Right forelimb (tissue), 1 donor: ENCODE data around the gene BHLHA15.
"Not testable (repeated sequence)": the region's sequence is repeated elsewhere in the genome, so short reads cannot be mapped to it uniquely, and the experiment has no call there.

Source experiments
- DNase-seq: peaks from one replicate; pipeline ENCODE4 v3.0.0-alpha.2; 2018

The BHLHA15 gene

DNA sequence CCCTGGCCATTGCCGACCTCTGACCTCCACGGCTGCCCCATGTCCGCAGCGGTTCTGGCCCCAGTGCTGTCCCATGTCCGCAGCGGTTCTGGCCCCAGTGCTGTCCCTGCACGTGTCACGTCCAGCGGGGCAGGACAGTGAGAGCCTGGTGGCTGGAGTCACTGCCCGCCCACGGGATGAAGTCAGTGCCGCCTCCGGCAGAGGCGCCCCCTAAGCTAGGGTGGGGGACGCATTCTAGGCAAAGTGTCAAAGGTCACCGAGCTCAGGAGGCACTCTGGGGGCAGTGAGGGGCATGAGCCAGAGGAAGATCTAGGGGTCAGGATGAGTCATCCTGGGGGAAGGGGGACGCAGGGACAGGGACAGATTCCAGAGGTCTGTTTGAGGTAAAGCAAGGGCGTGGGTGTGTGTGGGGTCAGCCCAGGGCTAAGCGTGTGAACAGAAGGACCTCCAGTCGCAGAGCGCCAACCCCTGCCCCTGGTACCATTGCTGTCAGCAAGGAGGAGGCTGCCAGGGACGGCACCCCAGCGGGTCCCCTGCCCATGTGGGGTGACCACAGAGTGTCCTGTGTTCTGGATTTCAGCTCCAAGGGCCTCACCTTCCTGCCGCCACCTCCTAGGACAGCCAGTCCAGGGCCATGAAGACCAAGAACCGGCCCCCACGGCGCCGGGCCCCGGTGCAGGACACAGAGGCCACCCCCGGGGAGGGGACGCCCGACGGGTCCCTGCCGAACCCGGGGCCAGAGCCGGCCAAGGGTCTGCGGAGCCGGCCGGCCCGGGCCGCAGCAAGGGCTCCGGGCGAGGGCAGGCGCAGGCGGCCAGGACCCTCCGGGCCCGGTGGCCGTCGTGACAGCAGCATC is 665 bp downstream of the BHLHA15 start:
- no peak for DNase-seq

DNA sequence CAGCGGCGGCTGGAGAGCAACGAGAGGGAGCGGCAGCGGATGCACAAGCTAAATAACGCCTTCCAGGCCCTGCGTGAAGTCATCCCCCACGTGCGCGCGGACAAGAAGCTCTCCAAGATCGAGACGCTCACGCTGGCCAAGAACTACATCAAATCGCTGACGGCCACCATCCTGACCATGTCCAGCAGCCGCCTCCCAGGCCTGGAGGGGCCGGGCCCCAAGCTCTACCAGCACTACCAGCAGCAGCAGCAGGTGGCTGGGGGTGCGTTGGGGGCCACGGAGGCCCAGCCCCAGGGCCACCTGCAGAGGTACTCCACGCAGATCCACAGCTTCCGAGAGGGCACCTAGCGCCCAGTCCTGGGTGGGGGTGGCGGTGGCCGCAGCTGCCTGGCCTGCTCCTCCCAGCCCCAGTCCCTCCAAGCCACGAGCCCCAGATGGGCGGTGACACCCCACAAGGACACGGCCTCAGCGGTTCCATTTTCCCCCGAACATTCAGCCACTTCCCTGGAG is 1.3 kb downstream of the BHLHA15 start:
- DNase-seq: no peak

DNA sequence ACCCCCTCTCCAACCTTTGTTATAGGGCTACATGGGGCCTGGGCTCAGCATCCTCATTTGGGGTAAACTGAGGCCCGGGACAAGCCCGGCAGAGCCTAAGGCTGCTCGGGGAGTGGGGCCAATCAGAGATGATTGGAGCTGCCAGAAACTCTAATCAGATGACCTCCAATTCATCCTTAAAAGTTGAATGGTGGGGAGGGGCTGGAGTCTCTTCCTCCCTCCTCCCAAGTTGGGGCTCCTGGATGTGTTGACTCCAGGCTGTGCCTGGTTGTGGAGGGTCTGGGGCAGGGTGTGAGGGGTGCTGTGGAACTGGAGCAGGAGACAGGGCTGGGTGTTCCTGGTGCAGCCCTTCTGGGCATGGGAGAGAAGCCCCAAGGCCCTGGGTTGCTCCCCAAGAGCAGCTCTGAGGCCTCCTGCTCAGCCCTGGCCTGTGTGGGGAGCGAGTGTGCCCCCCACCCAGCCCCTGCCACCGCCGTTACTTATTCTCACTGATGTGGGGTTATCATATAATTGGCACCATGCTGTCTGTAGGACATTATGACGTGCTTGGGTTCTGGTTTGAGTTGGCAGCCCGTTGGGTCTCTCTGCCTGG is 2.2 kb downstream of the BHLHA15 start:
- DNase-seq: no peak

DNA sequence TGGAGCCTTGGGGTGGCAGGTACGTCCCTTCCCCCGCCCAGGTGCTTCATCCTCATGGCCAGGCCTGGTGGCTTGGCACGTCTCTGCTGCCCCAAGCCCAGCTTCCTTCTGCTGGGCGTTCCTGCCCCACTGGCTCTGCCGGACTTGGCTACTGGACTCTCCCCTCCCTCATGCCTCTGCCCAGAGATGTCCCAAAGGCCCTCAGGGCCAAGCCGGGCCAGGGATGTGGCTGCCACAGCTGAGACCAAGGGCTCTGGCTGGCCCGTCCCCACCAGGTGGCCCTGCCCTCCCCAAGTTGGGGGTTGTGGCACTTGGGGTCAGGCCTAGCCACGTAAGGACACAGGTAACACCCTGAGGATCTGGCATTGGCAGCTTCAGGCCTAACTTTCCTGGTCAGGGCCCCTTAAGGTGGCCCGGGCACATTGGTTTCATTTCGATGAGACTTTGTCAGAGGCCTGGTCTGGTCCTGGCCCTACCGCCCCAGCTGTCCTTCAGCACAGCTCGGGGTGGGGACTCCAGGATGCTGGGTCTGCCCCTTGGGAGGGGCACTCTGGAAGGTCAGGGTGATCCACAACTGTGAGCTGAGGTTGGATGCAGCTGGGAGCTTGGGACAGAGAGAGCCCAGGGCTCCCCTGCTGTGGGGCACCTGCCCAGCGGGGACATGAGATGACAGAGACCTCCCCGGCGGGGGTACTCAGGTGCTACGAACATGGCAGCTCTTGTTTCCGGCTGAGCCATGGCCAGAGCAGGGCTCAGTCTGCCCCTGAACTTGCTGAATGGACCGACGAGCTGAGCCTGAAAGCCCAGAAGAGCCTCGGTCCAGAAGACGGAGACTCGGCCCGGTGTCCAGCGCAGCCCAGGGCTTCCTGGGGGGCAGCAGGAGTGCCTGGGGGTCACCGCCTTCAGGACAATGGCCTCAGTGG is 2.9 kb downstream of the BHLHA15 start:
- DNase-seq: no peak

DNA sequence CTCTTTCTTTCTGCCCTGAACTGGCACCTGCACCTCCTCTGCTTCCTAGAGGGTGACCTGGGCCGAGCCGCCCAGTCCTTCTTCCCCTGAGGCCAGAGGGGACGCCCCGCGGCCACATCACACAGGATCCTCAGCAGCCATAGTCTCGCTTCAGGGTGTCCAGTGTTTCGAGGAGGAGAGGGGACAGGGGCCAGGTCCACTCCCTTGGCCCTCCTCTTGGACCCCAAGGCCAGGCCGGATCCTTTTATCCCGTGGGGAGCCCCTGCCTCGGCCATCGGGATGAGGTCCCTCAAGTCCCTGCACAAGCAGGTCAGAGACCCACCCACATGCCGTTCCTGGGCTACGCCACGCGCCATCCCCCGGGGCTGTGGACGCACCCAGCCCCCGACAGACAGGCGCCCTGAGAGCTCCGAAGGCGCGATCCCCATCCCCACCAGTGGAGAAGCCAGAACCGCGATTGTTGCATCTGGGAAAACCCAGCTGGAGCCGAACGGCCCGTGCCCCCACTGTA is 3.6 kb downstream of the BHLHA15 start:
- DNase-seq: no peak

DNA sequence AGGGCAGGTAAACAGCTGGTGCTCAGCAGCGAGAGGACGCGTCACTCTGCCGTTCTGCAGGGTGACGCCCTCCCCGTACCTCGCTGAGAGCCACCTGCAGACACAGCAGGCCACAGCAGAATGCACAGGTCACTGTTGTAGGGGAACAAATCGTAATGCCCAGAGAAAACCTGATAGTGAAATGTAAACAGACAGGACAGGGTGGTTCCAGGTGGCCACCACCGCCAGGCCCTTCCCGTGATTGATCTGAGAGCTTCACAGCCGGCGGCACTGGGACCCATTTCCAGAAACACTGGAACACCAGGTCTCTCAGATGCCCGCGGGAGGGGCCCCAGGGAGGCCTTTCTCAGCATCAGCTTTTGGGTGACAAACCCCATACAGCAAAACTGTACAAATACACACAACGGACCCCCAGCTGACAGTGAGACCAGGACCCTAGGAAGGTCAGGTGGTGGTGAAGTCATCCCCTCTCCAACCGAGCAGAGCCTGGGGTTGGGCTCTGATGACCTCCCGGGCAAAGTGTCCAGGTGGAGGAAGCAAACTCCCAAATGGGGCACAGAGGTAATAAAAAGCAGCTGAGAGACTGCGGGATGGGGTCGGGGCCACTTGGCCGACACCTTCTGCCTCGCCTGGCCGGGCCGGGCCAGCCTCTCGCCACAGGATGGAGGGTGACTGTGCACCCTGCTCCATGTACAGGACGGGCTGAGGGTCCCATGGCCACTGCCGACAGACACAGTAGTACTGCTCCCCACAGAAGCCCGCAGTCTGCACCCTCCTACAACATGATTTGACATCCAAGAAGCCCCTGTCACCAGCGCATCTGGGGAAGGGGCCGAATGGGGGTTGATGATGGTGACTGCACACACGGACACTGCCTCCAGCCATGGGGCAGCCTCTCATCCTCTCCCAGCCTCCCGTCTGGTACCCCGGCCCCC is 4.6 kb downstream of the BHLHA15 start:
- no peak for DNase-seq

DNA sequence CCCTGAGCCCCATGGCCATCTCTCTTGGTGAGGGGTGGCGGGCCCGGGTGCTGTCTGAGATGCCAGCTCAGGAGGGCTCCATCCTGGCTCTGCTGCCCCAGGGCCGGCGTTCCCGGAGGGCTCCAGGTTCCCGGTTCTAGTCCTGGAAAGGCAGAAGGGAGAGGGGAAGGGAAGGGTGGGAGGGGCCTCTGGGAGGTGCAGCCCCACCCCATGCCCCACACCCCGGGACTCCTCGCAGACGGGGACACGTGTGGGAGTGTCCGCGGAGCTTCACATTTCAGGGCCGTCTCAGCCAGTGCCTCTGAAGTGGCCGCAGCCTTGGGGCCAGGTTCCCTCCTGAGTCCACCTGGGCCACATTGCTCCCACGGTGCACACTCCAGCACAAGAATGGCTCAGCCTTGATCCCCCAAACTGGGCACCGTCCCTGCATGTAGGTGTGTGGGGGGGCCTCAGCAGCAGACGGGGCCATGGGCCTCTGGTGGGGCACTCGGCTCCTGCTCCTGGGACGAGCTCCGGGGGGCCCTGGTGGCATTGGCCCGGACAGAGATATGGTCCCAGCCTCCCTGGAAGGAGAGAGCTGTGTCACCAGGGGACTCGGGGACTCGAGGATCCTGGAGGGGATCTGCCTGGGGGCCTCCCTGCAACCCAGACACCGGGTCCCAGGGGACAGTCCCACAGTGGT is 5.8 kb downstream of the BHLHA15 start:
- DNase-seq: peak; percentile 35

DNA sequence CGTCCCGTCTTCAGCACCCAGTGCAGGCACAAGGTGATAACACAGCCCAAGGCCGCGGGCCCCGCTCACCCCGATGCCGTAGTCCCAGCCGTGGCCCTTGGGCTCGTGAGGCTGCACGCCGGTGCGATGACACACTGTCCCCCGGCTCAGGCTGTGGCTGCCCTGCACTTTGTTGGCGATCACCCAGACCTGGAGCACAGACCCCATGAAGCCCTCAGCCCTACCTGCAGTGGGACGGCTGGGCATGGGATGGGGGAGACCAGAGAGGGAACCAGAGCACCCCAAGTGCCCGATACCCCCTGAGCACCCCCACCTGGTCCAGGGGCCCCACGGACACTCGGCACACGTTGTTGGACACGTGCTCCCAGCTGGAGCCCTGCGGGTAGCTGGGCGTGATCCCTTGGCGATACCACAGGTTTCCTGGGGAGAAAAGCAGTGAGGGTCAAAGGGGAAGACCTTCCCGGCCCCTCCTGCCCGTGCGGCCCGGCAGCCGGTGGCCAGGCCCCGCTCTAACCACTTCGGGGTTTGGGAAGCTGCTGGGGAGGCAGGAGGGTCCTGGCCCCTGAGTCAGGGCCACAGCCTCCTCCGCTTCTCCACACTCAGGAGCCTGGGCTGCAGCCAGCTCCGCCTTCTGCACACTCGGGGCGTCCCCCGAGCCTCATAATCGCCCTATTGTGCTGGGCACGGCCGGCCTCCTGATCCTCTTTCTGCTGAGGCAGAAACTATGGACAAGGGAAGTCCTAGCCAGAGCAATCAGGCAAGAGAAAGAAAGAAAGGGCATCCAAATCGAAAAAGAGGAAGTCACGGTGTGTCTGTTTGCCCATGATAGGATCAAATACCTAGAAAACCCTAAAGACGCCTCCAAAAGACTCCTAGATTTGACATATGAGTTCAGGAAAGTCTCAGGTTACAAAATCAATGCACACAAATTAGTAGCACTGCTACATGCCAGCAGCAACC is 6.7 kb downstream of the BHLHA15 start:
- DNase-seq: peak; percentile 36

DNA sequence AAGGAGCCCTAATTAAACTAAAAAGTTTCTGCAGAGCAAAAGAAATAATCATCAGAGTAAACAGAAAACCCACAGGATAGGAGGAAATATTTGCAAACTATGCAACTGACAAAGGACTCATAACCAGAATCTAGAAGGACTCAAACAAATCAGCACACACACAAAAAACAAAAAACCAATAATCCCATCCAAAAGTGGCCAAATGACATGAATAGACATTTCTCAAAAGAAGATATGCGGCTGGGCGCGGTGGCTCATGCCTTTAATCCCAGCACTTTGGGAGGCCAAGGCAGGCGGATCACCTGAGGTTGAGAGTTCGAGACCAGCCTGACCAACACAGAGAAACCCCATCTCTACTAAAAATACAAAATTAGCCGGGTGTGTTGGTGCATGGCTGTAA is 8.1 kb downstream of the BHLHA15 start:
- not testable (repeated sequence) for DNase-seq

DNA sequence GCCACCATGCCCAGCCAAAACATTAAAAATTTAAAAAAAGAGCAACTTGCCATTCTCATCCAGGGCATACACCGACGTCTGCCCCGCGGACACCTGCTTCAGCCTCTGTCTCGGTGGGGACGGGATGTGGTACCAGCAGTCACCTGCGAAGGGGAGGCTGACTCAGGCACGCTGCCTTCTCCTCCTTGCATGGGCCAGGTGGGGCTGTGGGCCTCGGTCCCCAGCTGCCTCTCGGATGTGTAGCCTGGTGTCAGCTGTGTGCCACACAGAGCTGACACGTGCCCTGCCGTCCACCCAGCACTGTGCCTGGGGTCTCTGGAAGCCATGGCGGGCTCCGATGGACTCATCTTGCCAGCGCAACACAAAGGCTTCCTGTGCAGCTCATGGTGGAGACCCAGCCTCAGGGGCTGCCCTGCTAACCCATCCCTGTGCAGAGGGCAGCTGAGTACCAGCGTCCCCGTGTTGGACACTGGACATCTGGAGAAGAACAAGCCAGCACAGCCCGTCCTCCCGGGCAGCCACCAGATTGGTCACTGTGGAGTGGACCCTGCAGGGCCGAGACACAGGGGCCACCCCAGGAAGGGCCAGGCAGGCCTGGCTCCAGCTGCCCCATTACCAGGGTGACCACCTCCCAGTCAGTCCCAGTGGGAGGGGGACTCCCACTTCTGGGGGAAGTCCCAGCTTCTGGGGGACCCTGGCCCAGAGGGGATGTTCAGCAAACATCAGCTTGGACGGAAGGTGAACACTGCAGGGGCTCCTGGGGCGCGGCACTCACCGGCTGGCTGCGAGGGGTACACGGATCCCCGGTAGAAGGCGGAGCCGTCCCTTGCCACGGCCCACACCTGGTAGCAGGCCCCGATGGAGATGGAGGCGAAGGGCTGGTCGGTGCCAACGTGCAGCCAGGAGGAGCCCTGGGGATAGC is 10.6 kb downstream of the BHLHA15 start:
- DNase-seq: no peak

DNA sequence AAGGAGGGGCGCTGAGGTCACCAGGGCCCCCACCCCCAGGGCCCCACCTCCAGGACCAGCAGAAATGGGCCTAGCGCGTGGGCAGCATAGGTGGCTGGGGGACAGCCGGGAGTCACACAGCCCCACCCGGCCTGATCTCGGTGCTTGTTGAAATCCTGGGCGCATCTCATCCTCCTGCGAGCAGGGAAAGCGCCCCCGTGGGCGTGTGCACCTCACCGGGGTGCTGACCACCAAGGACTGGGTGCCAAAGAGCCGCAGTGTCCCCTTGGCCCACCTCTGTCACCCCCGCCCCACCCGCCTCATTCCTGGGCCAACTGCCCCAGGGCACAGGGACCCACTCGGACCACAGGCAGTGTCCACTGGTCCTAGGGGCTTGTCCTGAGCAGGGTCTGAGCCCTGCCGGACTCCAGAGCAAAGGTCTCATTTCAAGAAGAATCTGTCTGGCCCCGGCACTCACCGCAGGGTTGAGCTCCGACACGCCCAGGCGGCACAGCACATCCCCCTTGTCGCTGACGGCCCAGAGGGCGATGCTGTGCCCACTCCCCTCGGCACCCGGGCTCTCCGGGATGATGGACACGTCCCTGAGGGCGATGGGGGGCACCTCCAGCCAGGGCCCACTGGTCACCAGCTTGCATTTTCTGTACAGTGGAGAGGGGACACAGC is 11.4 kb downstream of the BHLHA15 start:
- no peak for DNase-seq

DNA sequence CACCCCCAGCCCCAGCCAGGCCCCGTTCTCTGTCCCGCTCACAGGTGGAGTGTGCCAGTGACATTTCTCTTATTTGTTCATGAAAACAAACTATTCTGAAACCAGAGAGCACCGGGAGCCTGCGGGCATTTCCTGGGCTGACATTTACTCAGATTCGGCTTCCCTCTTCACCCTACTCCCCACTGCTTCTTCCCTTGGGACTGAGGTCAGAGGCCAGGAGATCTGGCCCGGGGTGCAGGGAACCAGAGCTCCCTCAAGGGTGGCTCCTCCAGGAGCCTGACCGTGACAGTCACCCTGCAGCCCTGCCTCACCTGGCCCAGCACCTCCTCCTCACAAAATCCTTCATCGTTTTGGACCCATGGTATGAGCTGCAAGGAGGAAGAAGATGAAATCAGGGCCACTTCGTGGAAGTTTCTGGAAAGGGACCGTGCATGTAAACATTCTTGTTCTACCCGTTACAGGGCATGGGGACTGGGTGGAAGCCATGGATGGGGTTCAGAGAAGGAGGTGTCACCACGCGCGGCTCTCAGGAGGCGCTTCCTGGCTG is 12.2 kb downstream of the BHLHA15 start:
- DNase-seq: no peak

DNA sequence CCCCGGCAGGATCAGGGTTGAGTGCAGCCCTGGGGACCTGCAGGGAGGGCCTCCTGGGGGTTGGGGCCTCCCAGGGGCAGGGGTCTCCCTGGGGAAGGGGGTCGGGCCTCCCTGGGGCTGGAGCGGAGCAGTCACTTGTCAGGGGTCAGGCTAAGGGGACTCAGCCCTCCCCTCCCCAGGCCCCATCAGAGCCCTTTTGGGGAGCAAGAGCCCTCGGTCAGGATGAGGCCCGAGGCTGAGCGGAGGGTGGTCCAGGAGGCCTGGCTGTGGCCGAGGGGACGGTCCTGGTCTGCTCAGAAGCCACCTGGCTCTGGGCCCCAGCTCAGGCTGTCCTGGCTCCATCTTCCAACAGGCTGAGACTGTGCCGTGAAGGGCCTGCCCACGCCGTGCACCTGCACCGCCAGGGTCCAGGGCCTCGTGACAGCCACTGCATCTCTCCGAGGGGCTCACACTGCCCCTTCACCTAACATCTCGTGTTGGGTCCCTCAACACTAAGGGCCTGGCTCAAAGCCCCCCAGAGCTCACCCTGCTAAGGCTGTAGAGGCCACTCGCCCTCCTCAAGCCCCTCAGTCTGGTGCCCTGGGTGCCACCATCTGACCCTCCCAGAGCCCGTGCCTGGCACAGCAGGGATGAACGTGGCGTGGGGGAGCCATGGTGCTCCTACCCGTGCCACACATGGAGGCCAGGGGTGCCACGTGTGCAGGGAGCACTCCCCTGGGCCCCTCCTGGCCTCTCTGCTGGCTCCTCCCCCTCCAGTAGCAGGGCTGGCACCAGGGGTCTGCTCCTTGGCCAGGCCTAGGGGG is 12.9 kb downstream of the BHLHA15 start:
- no peak for DNase-seq

DNA sequence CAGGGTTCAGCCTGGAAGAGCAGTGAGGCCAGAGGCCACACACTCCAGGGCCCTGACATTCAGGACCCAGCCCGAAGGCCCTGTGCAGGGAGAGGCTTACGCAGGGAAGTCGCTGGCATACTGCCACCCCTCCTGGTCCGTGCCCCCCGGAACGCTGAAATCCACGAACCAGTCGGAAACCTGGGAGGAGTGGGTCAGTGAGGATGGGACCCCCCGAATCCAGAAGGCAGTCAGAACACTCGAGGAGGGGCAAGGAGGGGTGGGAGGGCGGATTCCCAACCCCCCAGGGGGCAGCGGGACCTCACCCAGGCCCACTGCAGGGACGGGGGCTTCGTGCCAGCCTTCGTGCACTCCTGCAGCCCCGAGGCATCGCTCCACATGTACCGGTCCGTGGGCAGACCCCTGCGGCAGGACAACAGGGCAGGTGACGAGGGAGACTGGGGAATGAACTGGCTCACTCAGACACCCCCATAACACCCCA is 13.5 kb downstream of the BHLHA15 start:
- DNase-seq: no peak

DNA sequence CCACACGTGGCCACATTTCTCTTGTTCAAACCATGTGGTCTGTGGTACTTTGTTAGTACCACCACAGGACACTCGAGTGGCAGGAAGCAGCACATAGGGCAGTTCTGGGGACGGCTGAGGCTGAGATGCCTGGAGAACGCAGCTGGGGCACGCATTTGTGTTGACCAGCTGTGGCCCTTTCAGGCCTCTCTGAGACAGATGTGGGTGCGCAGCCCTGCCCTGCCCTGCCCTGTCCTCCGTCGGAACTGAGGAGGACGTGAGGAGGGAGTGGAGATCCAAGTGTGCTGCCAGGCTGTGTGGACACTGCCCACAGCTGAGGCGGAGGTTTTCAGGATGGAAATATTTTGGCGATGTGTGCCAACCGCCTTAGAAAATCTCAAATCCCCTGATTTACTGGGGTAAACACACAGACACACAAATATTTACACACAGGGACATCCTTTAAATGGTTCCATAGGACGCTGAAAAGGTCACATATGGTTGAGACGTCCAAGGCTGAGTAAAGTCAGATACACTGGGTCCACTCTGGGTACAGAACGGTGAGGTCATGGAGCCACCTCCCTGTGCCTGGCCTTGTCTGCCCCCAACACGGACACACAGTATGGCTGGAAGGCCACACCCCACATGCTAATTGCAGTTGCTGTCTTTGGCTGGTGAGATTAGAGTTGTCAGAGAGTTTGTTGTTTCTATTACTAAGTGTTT is 14.8 kb downstream of the BHLHA15 start:
- no peak for DNase-seq

DNA sequence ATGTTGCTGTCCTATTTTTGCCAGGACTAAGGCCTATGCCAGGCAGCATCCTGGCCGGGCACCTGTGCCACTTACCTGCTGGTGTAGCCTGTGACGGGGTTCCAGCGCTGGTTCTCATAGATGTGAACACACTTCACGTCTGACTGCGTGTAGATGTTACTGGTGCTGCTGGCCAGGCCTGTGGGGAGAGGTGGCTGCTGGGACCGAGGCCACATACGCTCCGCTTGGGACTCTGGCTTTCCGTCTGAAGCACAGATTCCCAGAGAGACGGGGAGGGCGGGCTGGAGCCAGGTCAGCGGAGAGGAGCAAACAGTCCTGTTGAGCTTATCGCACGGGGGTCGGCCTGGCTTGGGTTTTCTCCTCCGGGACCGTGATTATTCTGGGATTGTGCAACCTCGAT is 16.7 kb downstream of the BHLHA15 start:
- DNase-seq: no peak
